ENCODE results near the gene OPTN. TPM values are rescaled to one million over a fixed set of nuclear protein-coding genes. Genes with fewer than 3 reads are reported as not detected.

The OPTN gene
- total and polyA plus RNA-seq, 9 donors = 42.9 to 133 (median 87.0) TPM

DNA sequence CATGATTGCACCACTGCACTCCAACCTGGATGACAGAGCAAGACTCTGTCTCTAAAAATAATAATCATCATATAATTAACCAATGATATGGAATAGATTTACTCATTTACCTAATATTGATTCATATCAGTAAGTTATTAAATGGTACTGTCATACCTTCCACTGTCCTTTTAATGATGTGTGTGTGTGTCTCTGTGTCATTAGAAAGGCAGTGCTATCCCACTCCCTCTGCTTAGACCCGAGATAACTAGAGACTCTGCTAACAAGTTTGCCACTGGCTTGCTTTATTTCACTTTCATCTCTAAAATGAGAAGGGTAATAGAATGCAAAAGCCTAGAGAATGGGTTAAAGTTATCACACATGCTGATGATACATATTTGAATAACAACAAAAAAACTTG lies 82.5 kb downstream of the OPTN start:
- H3K27me3 ChIP-seq = no peaks in the 10 kb centered on the region
- no peak overlapping the region for H3K27ac ChIP-seq
- no peaks in the 10 kb centered on the region for H3K36me3 ChIP-seq
- no peak for DNase-seq
- TF ChIP-seq EP300 (IDR thresholded peaks at IDR 0.05) = no peak
- TF ChIP-seq POLR2A (IDR thresholded peaks at IDR 0.05) = no peak
- TF ChIP-seq, protein P1, sequence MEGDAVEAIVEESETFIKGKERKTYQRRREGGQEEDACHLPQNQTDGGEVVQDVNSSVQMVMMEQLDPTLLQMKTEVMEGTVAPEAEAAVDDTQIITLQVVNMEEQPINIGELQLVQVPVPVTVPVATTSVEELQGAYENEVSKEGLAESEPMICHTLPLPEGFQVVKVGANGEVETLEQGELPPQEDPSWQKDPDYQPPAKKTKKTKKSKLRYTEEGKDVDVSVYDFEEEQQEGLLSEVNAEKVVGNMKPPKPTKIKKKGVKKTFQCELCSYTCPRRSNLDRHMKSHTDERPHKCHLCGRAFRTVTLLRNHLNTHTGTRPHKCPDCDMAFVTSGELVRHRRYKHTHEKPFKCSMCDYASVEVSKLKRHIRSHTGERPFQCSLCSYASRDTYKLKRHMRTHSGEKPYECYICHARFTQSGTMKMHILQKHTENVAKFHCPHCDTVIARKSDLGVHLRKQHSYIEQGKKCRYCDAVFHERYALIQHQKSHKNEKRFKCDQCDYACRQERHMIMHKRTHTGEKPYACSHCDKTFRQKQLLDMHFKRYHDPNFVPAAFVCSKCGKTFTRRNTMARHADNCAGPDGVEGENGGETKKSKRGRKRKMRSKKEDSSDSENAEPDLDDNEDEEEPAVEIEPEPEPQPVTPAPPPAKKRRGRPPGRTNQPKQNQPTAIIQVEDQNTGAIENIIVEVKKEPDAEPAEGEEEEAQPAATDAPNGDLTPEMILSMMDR (IDR thresholded peaks at IDR 0.05) = no peak
- intact Hi-C loops (cut with DNase I) = no loop called here
- H3K4me1 ChIP-seq (ENCODE audit: insufficient read depth) = no peaks in the 10 kb centered on the region
- no peak overlapping the region for H3K4me3 ChIP-seq
- WGBS, 3 donors = 81 to 95% (median 93%) methylated on average over 1 of the region's 1 CpG
- no peaks in the 10 kb centered on the region for H3K9me3 ChIP-seq

DNA sequence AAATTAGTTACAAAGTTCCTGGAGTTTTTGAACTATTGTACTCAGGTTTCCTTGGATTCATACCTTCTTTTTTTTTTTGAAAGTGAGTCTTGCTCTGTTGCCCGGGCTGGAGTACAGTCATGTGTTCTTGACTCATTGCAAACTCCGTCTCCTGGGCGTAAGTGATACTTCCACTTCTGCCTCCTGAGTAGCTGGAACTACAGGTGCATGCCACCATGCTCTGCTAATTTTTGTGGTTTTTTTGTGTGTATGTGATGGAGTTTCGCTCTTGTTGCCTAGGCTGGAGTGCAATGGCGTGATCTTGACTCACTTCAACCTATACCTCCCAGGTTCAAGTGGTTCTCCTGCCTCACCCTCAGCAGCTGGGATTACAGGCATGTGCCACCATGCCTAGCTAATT lies 83.7 kb downstream of the OPTN start:
- H3K4me3 ChIP-seq = no peak overlapping the region
- H3K4me1 ChIP-seq (ENCODE audit: insufficient read depth) = no peaks in the 10 kb centered on the region
- TF ChIP-seq, protein P1 (IDR thresholded peaks at IDR 0.05) = no peak
- TF ChIP-seq POLR2A (IDR thresholded peaks at IDR 0.05) = no peak
- TF ChIP-seq EP300 (IDR thresholded peaks at IDR 0.05) = no peak
- no peaks in the 10 kb centered on the region for H3K9me3 ChIP-seq
- intact Hi-C loops (cut with DNase I) = no loop called here
- H3K27ac ChIP-seq = no peak overlapping the region
- no peaks in the 10 kb centered on the region for H3K36me3 ChIP-seq
- no peaks in the 10 kb centered on the region for H3K27me3 ChIP-seq
- DNase-seq = no peak
- WGBS, 3 donors = 78 to 98% (median 98%) methylated on average over 5 of the region's 5 CpGs

DNA sequence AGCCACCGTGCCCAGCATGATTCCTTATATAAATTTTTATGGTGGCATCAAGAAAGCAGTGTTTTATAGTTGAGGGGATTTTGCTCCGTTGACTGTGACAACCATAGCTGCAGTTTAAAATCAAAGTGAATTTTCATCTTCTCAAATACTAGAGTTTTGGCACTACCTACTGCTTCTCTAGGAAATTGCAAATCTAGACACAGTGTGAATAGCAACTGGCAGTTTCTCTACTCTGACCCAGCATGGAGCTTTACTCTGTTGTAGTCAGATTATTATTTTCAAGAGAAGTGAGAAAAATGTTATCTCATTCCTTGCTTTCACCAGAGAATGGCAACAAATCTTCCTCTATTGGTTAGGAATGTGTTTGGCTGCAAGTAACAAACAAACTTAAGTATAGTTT lies 84.3 kb downstream of the OPTN start:
- intact Hi-C loops (cut with DNase I) = no loop called here
- no peak for DNase-seq
- Histone ChIP-seq H3K36me3 (no peaks in the 10 kb centered on the region), H3K27ac (no peak overlapping the region), H3K4me3 (no peak overlapping the region), H3K4me1 (ENCODE audit: insufficient read depth) (no peaks in the 10 kb centered on the region), H3K9me3 (no peaks in the 10 kb centered on the region), H3K27me3 (no peaks in the 10 kb centered on the region)
- WGBS, 3 donors = 90 to 93% (median 92%) methylated on average over 2 of the region's 2 CpGs
- TF ChIP-seq EP300 (IDR thresholded peaks at IDR 0.05) (no peak), POLR2A (IDR thresholded peaks at IDR 0.05) (no peak)
- TF ChIP-seq, protein P1 (IDR thresholded peaks at IDR 0.05) = no peak

DNA sequence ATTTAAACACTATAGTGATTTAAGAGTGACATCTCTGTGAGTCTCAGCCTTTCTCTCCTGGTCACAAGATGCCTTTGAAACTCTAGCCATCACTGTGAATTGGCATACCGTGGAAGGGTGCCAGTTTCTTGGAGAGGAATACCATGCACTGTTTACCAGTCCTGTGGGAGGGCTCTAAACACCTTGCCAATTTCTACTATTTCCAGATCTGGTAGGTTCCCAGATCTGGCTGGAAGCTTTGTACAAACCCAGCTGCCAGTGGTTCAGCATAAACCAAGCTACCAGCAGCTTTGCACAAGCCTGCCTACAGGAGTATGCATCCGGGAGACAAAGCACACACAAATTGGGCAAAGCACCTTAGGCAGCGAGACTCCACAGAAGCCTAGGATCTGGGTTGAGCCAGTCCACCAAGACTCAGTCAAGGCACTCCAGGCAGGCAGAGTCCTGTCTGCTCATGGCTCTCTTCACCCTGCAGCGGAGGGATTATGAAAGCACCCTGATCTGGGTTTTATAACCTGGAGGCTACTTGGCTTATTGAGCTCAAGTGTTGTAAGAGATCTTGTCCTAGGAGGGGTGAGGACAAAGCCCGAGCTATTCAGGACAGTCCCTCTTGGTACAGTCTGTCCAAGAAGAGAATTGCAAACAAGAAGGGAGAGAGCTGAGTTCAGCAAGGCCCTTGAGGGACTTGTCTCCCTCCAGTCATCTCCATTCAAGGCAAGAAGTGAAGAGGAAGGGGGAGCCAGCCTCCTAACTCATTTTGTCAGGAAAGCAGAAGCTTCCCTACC lies 85.0 kb downstream of the OPTN start:
- H3K4me1 ChIP-seq (ENCODE audit: insufficient read depth) = no peaks in the 10 kb centered on the region
- H3K4me3 ChIP-seq = no peak overlapping the region
- no peaks in the 10 kb centered on the region for H3K36me3 ChIP-seq
- no peaks in the 10 kb centered on the region for H3K9me3 ChIP-seq
- intact Hi-C loops (cut with DNase I) = no loop called here
- 91 to 97% (median 95%) methylated on average over 5 of the region's 5 CpGs for WGBS, 3 donors
- no peak for DNase-seq
- no peaks in the 10 kb centered on the region for H3K27me3 ChIP-seq
- TF ChIP-seq EP300 (IDR thresholded peaks at IDR 0.05) (no peak), POLR2A (IDR thresholded peaks at IDR 0.05) (no peak)
- TF ChIP-seq, protein P1 (IDR thresholded peaks at IDR 0.05) = no peak
- H3K27ac ChIP-seq = no peak overlapping the region
